Activated CD4-positive, alpha-beta T cell treated with anti-CD3 and anti-CD28 coated beads, Interleukin-10, Interleukin-2, amounts not matched to agents 100 ng/mL and 50 ng/mL, durations not matched to agents 16 hours and 8 hours (primary cell): ENCODE data around the gene KITLG.
"Not testable (repeated sequence)": the region's sequence is repeated elsewhere in the genome, so short reads cannot be mapped to it uniquely, and the experiment has no call there.

Experiments used
- DNase-seq: peaks from one replicate; pipeline ENCODE4 v3.0.0-alpha.2; 2020

Gene KITLG, protein sequence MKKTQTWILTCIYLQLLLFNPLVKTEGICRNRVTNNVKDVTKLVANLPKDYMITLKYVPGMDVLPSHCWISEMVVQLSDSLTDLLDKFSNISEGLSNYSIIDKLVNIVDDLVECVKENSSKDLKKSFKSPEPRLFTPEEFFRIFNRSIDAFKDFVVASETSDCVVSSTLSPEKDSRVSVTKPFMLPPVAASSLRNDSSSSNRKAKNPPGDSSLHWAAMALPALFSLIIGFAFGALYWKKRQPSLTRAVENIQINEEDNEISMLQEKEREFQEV

DNA sequence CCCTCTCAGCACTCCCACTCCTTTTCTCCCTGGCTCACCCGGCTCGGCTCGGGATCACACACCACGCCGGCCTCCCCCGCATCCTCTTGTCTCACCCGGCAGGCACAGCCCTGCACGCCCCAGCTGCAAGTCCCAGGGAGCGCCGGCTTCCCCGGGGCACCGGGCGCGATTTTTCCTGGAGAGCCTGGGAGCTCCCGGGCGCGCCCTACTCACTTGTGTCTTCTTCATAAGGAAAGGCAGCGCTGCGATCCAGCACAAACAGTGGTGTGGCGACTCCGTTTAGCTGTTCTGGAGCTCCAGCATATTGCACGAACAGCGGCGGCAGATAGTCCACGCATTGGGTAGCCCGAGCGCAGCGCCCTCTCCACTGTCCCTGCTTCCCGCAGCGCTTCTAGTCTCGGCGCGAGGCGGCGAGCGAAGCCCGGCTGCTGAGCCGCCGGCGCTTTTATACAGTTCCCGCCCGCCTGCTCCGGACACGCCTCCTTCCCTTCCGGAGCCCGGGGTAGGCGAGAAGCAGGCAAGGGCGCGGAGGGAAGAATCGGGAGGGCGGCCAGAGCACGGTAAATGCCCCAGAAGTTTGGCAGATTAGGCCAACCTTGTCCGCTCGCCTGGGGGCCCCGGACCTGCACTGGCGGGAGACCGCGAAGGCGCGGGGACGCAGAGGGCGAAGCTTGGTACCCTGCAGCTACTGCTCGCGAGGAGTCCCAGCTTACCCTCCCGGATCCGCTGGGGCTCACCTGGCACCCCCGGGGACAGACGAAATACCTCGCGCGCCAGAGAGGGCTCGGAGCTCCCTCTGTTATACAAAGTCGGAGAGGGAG is at the start of gene KITLG:
KITLG (minus strand) TSS at position 421 of the 821 bp plus-strand sequence; CDS start at position 228, 193 bp downstream.
- peak; percentile 62 for DNase-seq

DNA sequence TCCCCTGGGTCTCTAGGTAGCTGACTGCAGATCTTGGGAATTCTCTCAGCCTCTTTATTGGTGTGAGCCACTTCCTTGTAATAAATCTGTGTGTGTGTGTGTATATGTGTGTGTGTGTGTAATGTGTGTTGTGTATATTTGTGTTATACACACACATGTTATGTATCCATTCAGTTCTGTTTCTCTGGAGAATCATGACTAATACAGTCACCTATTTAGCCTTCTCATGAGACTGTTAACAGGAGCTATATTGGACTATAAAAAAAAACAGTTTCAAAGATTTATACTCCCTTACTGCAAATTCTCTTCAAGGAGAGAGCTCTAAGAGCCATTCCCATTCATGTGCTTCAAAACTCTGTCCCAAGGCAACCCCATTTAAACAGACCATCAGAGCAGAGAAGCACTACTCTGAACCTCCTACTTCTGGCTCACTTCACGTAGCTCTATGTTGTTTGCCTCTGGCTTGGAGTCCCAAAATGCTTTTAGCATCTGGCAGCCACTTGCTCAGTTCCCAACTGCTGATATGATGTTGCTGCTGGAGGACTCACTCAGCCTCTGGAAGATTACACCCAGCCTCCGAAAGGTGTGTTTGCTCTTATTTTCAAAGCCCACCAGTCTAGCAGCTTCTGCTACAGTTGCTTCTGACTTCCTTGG is 48.7 kb upstream of the KITLG start:
- DNase-seq: no peak

DNA sequence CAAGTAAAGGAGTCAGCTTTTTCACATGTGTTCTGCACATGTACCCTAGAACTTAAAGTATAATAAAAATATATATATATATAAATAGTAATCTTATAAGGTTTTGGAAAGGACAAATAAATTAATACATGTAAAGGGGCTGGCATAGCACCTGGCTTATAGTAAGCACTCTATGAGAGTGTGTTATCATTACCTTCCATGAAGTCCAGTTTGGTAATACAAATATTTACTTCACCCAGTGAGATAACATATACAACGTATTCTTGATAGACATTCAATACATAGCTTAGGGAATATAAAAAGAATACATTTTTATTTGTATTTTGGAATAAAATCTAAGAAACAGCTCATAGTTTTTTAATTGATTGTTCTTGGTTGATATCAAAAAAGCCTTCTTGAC is 47.8 kb upstream of the KITLG start:
- not testable (repeated sequence) for DNase-seq

DNA sequence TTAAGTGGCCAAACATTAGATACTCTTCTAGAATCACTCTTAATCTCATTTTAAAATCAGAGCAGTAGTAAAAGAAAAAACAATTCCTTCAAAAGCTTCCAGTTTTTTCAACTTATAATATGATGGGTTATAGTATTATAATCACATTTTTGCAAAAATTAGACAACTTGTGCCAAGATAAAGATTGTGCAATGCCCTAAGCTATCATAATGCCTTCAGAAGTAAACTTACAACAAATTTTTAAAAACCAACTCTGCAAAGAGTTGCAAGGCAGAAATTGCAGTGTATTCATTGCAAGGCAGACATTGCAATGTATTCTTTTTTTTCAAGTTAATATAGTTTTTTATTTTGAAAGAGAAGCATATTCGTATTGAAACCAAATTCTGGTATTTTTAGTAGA is 47.2 kb upstream of the KITLG start:
- no peak for DNase-seq

DNA sequence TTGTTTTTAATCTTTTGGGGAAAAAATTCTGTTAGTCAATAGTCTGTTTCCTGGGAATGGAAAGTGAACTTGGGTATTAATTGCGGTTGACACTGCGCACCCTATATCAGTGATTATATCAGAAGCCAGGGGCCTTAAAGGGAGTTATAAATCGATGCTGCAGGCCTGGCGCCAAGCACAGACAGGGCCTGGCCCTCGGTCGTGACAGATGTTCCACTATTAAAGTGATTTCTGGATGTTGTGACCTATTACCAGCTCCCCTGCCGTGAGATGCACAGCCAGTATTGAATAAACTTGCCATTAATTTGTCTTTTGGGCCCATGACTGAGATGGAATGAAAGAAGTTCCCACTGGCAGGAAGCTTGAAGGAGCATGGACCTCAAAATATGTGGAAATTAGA is 45.1 kb upstream of the KITLG start:
- no peak for DNase-seq

DNA sequence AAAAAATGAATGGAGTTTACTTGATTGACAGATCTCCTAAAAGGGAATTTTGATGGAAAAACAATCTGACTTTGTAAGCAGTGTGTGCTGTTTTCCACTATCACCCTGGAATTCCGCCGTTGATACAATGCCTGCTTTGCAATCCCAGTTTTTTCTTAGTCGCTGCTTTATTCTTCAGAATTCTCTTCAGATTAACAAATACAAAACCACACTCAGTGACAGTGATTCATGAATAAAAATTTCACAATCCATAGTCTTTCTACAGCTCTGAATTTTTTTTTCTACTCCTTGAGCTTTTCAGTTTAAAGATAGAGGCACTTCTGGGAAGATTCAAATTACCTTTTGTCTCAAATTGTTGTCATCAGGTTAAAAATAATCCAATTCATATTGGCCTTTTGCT is 44.6 kb upstream of the KITLG start:
- no peak for DNase-seq

DNA sequence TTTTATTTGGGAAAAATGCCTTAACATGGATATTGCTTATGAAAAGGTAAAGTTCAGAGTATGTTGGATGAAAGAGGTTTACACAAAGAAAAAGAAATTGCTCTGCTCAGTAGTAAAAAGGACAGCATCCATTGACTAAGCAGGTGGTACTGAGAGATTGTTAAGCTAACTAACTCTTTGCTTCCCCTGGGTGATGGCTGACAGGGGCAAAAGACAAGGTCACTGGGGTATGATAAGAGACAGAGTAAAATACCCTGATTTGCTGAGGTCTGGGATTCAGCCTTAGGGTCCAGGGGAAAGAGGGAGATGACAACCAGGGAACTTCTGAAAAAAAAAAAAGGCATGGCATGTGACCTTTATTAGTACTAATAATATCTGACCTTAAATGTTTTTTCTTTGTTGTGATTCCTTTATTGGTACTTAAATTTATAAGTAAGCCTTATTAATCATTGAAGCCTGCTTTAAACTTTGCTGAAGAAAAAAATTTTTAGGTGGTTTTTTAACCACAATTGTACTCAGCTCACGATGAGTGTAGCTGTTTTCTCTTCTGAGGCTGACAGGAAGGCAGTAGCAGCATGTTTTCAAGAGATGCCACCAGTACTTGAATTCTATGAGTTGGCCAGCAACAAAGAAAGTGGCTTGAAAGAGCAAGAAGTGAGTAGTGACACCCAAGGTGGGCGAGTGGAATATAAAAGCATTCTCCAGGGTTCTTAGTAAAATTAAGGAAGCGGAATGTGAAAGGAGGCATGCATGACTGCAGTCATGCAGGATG is 43.7 kb upstream of the KITLG start:
- no peak for DNase-seq

DNA sequence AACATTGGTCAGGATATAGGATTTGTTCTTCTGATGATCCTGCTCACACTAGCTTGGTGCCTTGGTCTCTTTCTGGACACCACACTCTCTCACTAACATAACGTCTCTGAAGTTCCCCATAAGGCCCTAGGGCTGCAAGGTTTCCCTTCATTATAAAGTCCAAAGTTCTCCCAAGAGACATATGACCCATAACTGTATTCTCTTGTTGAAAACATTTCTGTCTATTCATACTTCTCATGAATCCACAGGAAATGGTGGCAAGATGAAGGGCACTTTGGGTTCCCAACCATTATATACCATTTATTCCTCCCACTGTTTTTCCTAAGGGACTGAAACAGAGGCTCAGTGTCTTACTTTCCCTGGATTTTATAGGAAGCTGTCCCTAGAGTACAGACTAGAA is 37.1 kb upstream of the KITLG start:
- DNase-seq: no peak

DNA sequence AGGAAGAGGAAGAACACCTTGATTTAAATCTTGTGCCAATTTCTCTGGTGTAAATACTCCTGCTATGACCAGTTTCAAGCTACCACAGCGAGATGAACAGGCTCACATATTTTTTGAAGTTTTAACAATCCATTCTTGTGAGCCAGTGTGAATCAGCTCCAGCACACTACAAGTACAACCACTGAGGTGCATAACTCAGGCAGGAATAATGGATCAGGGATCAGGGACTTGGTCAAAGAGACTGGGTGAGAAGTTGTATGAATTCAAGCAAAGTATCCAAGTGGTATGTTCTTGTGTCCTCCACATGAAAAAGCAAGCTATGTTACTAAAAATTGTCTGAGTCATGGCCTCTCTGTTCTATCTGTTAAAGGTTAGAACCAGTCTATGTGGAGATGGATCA is 35.2 kb upstream of the KITLG start:
- no peak for DNase-seq

DNA sequence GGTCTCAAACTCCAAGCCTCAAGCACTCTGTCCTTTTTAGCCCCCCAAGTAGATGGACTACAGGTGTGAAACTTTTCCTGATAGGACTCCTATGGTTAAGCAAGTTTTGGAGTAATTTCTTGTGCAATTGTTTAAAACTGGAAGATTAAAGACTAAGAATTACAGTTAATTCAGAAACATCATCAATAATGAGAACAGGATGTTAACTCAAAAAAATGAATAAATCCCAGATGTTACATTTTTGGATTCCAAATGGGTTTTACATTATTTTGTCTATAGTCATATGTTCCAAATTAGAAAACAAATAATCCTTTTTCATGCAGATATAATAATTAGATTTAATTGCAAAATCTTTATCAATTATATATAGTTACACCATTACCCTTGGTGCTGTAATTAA is 24.4 kb upstream of the KITLG start:
- DNase-seq: no peak

DNA sequence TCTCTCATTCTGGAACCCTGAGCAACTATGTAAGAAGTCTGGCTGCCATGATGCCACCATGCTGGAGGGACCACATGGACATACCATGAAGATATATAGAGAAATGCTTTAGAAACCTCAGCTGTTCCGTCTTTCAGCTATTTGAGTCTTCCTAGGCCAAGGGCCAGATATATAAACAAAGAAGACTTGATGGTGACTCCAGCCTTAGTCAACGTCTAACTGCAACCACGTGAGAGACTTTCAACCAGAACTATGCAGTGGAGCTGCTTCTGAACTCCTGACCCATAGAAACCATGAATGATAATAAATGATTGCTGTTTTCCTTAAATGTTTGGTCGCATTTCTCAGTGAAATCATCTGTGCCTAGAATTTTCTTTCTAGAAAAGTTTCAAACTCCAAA is 20.0 kb upstream of the KITLG start:
- no peak for DNase-seq

DNA sequence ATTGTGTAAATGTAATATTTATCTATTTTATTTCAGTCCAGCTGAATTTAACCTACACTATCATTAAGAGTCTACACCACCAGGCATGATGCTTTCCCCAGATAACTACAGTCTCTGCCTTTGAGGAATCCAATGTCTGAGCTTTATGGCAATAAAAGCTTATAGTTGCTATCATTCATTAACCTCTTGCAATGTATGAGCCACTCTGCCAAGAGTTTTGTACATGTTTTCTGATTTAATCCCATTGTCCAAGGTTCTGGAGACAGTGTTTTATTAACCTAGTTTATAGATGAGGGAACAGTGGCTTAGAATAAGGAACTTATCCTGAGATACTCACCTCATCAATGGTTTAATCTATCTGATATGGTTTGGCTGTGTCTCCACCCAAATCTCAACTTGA is 17.1 kb upstream of the KITLG start:
- no peak for DNase-seq

DNA sequence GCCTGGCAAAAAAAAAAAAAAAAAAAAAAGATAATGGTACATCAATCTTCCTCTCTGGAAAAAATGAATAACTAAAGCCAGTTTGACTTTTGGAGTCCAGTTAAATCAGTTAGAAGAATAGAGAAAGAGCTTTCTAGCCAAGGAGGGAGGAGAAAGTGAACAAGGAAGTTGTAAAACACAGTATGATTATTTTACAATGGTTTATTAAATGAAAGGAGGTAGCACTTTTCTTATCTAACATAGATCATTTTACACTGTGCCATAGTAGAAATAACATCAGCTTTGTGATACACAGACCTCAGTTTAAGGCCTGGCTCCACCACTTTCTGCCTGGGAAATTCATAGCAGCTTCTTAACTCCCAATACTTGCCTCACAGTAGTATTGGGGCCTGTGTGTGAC is 15.4 kb upstream of the KITLG start:
- DNase-seq: no peak

DNA sequence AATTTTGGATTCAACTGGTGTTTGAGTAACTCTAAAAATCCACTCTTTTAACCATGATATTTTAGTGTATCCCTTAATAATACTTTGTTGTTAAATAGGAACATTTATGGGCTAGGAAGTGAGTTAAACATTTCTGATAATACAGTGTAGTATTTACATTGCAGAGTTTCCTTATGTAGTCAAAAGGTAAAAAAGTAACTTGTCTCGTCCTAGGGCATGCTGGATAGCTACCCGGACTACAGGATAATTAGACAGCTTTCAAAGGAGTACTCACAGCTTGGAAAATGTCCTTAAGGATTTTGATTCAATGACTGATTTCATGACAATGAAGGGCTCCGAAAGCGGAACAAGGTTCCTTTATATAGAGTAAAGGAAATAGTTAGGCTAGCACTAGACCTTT is 14.5 kb upstream of the KITLG start:
- DNase-seq: no peak

DNA sequence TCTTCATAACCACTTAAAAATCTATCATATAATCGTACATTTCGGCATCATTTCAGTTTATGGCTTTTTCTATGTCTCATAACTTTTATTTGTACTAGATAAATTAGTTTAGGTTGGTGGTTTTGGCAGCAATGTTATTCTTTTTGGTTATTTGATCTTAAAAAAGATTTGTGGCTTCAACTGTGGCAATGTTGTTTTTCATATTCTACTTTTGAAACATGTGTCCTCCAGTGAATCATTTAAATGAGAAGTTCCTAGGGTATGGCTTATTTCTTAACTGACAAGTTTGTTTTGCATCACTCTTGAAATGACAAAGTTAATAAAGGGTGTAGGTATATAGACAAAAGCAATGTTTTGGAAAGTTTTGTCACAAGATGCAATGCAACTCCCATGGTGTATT is 11.1 kb upstream of the KITLG start:
- no peak for DNase-seq

DNA sequence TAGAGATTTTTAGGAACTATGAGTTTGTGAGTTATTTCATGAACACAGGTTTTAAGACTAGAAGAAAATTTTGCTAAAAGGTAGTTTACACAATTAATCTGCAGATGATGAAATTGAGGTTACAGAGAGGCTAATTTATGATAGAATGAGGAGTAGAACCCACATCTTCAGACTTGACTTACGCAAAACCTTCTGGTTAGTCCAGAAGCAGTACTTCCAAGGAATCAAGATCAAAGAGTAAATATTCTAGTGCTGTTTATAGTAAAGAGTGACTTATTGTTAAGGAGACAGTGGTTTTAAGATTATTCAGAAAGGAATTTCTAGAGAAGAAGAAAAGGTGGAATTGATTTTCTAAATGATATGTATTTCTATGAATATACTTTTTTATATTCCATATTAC is 10.6 kb upstream of the KITLG start:
- DNase-seq: no peak

DNA sequence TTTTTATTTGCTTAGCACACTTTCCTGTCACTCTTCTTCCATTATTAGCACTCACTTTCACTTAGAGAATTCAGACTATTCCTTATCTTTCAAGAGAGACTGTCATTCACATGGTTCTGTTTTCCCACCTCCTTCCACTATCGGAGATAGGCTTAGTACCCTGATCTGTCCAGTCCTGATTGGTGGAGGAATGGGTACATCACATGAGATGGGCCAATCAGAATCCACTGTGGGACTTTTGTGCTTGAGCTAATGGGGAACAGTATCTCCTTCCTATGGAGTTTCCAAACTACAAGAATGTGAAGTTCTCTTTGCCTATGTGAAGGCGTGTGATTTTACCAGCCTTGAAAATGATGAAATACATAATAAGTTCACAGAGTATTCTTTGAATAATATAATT is 4.8 kb upstream of the KITLG start:
- DNase-seq: no peak

DNA sequence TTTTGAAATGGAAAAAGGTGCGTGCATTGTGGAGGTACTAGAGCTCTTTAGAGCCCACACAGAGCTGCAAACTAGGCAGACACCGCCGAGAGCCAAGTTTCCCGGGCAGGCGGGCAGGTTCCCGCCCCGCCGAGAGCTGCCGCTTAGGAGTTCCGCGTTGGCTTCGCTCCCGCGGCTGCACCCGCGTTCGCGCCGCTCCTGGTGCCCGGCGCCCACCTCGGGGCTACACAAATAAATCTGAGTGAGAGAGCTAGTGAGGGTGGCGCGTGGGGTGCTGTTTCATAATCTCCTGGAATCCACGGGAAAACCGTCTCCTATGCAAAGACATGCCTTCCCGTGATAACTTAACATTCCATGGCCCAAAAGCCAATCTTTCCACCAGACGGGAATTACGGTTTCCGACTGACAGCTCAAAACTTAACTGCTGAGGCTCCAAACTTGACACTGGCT is 645 bp downstream of the KITLG start:
- no peak for DNase-seq

DNA sequence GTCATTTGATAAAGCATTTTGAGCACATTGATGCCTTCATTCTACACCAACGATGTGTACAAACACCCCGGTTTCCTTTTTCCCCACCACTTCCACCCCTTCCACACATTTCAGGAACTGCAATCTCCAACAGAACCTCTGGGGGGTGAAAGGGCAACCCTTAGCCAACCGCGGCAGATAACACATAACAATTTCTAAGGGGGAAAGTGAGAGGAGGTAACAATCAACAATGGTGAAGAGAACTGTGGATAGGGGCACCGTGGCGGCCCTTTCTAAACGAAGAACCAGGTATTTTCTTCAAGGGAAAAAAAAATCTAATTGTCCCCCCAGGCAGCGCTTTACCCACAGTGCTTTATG is 1.1 kb downstream of the KITLG start:
- peak; percentile 7 for DNase-seq

DNA sequence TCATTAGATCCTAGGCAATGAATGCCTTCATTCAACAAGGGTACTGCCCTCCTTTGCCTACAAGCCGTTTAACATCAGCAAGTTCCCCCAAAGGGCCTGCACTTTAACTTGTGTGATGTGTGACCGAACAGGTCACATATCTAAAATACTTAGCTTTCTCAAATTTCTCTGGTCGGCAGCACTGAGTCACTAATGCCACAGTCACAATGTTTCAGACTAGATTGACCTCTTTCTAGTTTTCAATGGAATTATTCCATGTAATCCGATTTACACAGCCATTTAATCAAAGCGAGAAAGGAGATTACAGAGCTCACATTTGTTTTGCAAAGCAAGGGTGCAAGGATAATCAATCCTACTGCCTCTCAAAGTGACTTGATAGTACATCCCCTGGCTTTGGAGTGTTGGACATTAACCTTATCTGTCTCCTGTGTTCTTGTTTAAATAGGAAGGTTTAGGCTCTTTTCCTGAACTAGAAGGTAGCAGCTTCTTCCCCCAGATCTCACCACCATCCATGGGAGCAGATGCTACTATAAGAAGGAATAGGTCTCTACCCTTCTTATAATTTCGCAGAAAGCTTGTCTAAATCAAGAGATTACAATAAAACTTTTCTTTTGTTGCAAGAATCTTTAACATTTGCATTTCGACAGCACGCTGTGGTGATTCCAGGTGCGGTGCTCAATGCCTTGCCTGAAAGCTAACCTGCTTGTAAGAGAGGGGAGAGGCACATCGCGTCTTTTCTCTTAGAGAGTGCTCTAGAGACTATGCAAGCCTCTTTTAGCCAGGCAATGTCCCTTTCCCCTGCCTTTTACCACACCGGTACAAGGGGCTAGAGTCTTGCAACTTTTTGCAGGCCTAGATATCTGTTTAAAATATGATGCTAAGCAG is 1.8 kb downstream of the KITLG start:
- no peak for DNase-seq

DNA sequence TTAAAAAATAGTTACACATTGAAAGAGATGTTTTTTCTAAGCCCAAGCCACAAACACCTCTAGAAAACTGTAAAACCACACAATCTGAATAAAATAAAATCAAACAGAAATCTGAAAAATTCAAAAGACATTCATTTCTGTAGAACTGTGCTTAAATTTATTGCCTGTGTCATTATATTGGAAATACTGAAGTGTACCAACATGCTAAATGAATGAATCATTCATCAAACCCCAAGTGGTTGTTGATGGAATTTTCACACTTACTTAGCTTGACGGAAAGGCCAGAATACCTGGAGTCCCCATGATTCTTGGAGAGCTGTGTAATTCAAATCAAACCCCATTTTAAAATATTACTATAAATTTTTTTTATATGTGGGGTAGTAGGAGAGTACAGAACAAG is 2.7 kb downstream of the KITLG start:
- no peak for DNase-seq

DNA sequence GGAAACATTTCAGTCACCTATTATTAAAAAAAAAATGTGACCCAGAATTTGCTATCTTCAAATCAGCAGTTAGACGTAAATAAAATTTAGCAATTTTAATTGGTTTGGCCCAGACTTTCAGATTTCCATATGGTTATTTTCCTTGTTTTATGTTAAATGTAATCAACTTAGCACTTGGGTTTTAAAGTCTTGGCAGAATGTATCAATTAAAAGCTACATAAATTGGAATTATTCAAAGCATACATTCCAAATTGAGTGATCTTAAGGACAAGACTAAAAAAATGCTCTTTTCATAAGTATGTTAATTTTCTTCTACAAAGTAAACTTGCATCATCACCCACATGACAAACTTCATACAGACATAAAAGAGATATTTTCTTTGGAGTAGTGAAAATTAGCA is 3.4 kb downstream of the KITLG start:
- no peak for DNase-seq
